ENCODE results near the gene NRDE2. TPM values are rescaled to one million over a fixed set of nuclear protein-coding genes. Genes with fewer than 3 reads are reported as not detected.

The NRDE2 gene
- total and polyA plus RNA-seq, 2 of the 4 experiments (the other 2 are of a cell fraction): 4.5 to 9.3 TPM

GRCh38 chr14:90274808-90275457 is 56.8 kb downstream of the NRDE2 start:
- H3K4ac ChIP-seq (ENCODE audit: low read depth, low read length): peak overlapping the region; percentile 37
- peak overlapping the region; percentile 26 for H2AFZ ChIP-seq (replicated peaks; ENCODE audit: low read length, poor library complexity)
- H3K4me1 ChIP-seq (ENCODE audit: control insufficient read depth, insufficient read depth, low read length): no peaks in the 10 kb centered on the region
- intact Hi-C loops (cut with micrococcal nuclease) (no loop called here), in situ Hi-C loops (cut with MboI; ENCODE audit: low sequenced_read_pairs) (loop anchor here (25.0 kb wide), 1 partner anchor 887 kb away; no protein-coding TSS in a partner anchor), dilution Hi-C loops (cut with HindIII; ENCODE audit: low sequenced_read_pairs, unreplicated experiment) (no loop called here)
- BruUV-seq (replicated peaks): no TSS peak
- no peak overlapping the region; the same call in 1 of the 2 replicates for H2AK5ac ChIP-seq (ENCODE audit: low read depth, low read length)
- H2BK120ac ChIP-seq (ENCODE audit: low read depth, low read length): no peak overlapping the region
- H4K91ac ChIP-seq (ENCODE audit: insufficient read depth, low read depth, low read length): peak overlapping the region; percentile 42; the same call in 1 of the 2 replicates
- H4K20me1 ChIP-seq (ENCODE audit: insufficient read depth, low read length): no peaks in the 10 kb centered on the region
- no peak overlapping the region for H2BK20ac ChIP-seq (ENCODE audit: low read depth, low read length)
- peak overlapping the region in 1 of 2 experiments; percentile 11; a peak in 2 of 4 replicates for H4K8ac ChIP-seq (ENCODE audit: low read depth in 2 of 2, low read length in 2 of 2)
- no peak overlapping the region for H3K4me3 ChIP-seq (ENCODE audit: insufficient read depth, low read depth, low read length)
- no peak overlapping the region for H3K4me2 ChIP-seq (ENCODE audit: low read depth, low read length)
- H2AK9ac ChIP-seq (replicated peaks; ENCODE audit: low read depth, low read length, poor library complexity): peak overlapping the region; percentile 51
- no peak overlapping the region for H3K18ac ChIP-seq (ENCODE audit: low read depth, low read length)
- CTCF ChIA-PET: interaction anchor here (0.6 kb wide), 1 partner anchor 9 kb away, joined by 3 read pairs; no protein-coding TSS in a partner anchor
- H2BK5ac ChIP-seq (ENCODE audit: low read depth, low read length, poor library complexity, severe bottlenecking): peak overlapping the region; percentile 15
- peaks cover 38% of the 10 kb centered on the region for H3K36me3 ChIP-seq (ENCODE audit: control insufficient read depth, insufficient read depth, low read length)
- H4K5ac ChIP-seq (ENCODE audit: low read depth, low read length): no peak overlapping the region
- H3K27me3 ChIP-seq (ENCODE audit: control insufficient read depth, insufficient read depth, low read length): no peaks in the 10 kb centered on the region
- H3K23ac ChIP-seq (ENCODE audit: low read depth, low read length): 0 out of 2 replicates have a peak overlapping the region, but pooled peaks have one; percentile 54
- DNase-seq (peak; percentile 78), ATAC-seq (ENCODE audit: low read depth) (peak; percentile 53)
- no peak overlapping the region for H3K56ac ChIP-seq (ENCODE audit: extremely low read depth, insufficient read depth, low read length)
- peaks cover 9% of the 10 kb centered on the region for H3K9me1 ChIP-seq (ENCODE audit: insufficient read depth, low read length)
- POLR2A ChIA-PET (ENCODE audit: unreplicated experiment): no interaction called here
- 79% methylated on average over 6 of the region's 8 CpGs; no CpG with 5 or more reads in 1 of the 2 experiments for WGBS, 2 experiments (ENCODE audit: extremely low coverage in 2 of 2, insufficient read length in 1 of 2)
- H3K27ac ChIP-seq (ENCODE audit: insufficient read depth, low read length): no peak overlapping the region
- peaks cover 0 to 1% of the 10 kb centered on the region in 2 experiments; a peak in 1 of 4 replicates for H3K79me1 ChIP-seq (ENCODE audit: low read depth in 1 of 2, low read length in 2 of 2)
- H3K9ac ChIP-seq (ENCODE audit: low read depth, low read length): no peak overlapping the region
- peak overlapping the region; percentile 17; the same call in 1 of the 2 replicates for H3K14ac ChIP-seq (replicated peaks; ENCODE audit: low read depth, low read length)
- H2BK15ac ChIP-seq (ENCODE audit: low read depth, low read length): no peak overlapping the region
- no peaks in the 10 kb centered on the region for H3K9me3 ChIP-seq (ENCODE audit: control insufficient read depth, insufficient read depth, low read length)
- TF ChIP-seq CEBPB (IDR thresholded peaks at IDR 0.05; ENCODE audit: low read depth, low read length) (no peak), RCOR1 (IDR thresholded peaks at IDR 0.05; ENCODE audit: insufficient replicate concordance, low read length) (no peak), MAZ (IDR thresholded peaks at IDR 0.05; ENCODE audit: borderline replicate concordance, low read depth, low read length) (no peak), USF2 (IDR thresholded peaks at IDR 0.05; ENCODE audit: low read depth, low read length) (no peak), FOS (IDR thresholded peaks at IDR 0.05; ENCODE audit: low read depth, low read length) (no peak), POLR2A (IDR thresholded peaks at IDR 0.05; ENCODE audit: low read depth, low read length) (no peak), RAD21 (IDR thresholded peaks at IDR 0.05; ENCODE audit: low read length) (no peak), RFX5 (IDR thresholded peaks at IDR 0.05; ENCODE audit: low read depth, low read length) (no peak), SMC3 (IDR thresholded peaks at IDR 0.05; ENCODE audit: low read depth, low read length) (no peak), BHLHE40 (IDR thresholded peaks at IDR 0.05; ENCODE audit: low read depth, low read length) (no peak), CHD1 (IDR thresholded peaks at IDR 0.05; ENCODE audit: low read depth, low read length) (no peak), MXI1 (IDR thresholded peaks at IDR 0.05; ENCODE audit: borderline replicate concordance, low read depth, low read length) (no peak), MAFK (IDR thresholded peaks at IDR 0.05; ENCODE audit: low read depth, low read length) (no peak), NFE2L2 (IDR thresholded peaks at IDR 0.05; ENCODE audit: low read depth, low read length) (no peak)
- TF ChIP-seq, protein P1, sequence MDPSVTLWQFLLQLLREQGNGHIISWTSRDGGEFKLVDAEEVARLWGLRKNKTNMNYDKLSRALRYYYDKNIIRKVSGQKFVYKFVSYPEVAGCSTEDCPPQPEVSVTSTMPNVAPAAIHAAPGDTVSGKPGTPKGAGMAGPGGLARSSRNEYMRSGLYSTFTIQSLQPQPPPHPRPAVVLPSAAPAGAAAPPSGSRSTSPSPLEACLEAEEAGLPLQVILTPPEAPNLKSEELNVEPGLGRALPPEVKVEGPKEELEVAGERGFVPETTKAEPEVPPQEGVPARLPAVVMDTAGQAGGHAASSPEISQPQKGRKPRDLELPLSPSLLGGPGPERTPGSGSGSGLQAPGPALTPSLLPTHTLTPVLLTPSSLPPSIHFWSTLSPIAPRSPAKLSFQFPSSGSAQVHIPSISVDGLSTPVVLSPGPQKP (IDR thresholded peaks at IDR 0.05; ENCODE audit: borderline replicate concordance, low read depth, low read length): no peak

All from IMR-90 (cell line).